ENCODE measurements around the gene TBC1D22A.

- TF ChIP-seq GATA1 (IDR thresholded peaks at IDR 0.05; ENCODE audit: low read depth, low read length) (no peak), POLR2A (IDR thresholded peaks at IDR 0.05; ENCODE audit: low read length) (no peak)
Measured at GRCh38 chr22:47219789-47220188, 457.3 kb downstream of the TBC1D22A start.
